Transverse colon (tissue), 4 donors: ENCODE measurements around the gene CALN1. TPM values are rescaled to one million over a fixed set of nuclear protein-coding genes. Genes with fewer than 3 reads are reported as not detected.

ENCODE experiments used
- DNase-seq: peaks from one replicate; pipeline ENCODE4 v3.0.0-alpha.2; 2019
- H3K27ac ChIP-seq, 4 donors: fragments of 200-600 bp; sonication (generic); 2 replicates each; pipeline ENCODE4 v1.5.1; 2016 to 2018; ENCODE audit warnings: inconsistent platforms in 4 of 4
- H3K27me3 ChIP-seq: fragments of 200-600 bp; sonication (generic); 2 replicates; pipeline ENCODE4 v1.5.1; 2017; ENCODE audit warnings: inconsistent platforms
- H3K36me3 ChIP-seq, 4 donors: fragments of 200-600 bp; sonication (generic); 2 replicates each; pipeline ENCODE4 v1.5.1; 2017 to 2019; ENCODE audit warnings: inconsistent platforms in 4 of 4
- H3K4me1 ChIP-seq, 4 donors: fragments of 200-600 bp; sonication (generic); 2 replicates each; pipeline ENCODE4 v1.5.1; 2017 to 2020; ENCODE audit warnings: inconsistent platforms in 4 of 4
- H3K4me3 ChIP-seq, 4 donors: fragments of 200-600 bp; sonication (generic); 1 replicate in 1 of 4; 2 replicates in 3 of 4; pipeline versions ENCODE4 v1.5.1 to v1.6.1; 2017 to 2019; ENCODE audit warnings: inconsistent platforms in 4 of 4
- H3K9me3 ChIP-seq, 2 donors: fragments of 200-600 bp; sonication (generic); 2 replicates each; pipeline ENCODE4 v1.5.1; 2017 to 2019; ENCODE audit warnings: inconsistent platforms in 2 of 2
- CTCF ChIP-seq, 5 experiments: fragments of 200-600 bp in 3 of 5; fragments of 450-650 bp in 2 of 5; sonication (generic) in 3 of 5; IDR thresholded peaks; 1 replicate in 2 of 5; 2 replicates in 3 of 5; pipeline ENCODE4 v1.5.1; 2016 to 2017; ENCODE audit warnings: antibody characterized with exemption in 5 of 5, inconsistent platforms in 3 of 5, mild to moderate bottlenecking in 2 of 5, moderate library complexity in 1 of 5
- EP300 ChIP-seq: sonication (generic); formaldehyde crosslinking; IDR thresholded peaks from one replicate; pipeline ENCODE4 v1.6.1; 2017; ENCODE audit warnings: antibody characterized with exemption, low read depth
- POLR2A ChIP-seq: fragments of 450-650 bp; IDR thresholded peaks from one replicate; pipeline ENCODE4 v1.6.1; 2016; ENCODE audit warnings: antibody characterized with exemption, mild to moderate bottlenecking, moderate library complexity
- POLR2AphosphoS5 ChIP-seq, 3 donors: sonication (generic); formaldehyde crosslinking; IDR thresholded peaks; one replicate each; pipeline ENCODE4 v1.6.1; 2016; ENCODE audit warnings: antibody characterized with exemption in 3 of 3
- WGBS, 2 donors: methylation state at CpG; one replicate each; pipeline ENCODE4 v1.1.5; 2018; ENCODE audit warnings: low coverage in 1 of 2; 5-methylcytosine and 5-hydroxymethylcytosine counted together
- in situ Hi-C, 4 donors: fragments of 200-750 bp; cut with MboI; loops; one replicate each; pipeline versions ENCODE4 v1.15.0 to v1.15.1; 2017; ENCODE audit warnings: low sequenced_read_pairs in 3 of 4, low pct_ligation_motif_present in 1 of 4, low pct_unique_long_range_greater_than_20kb in 1 of 4
- intact Hi-C: fragments of 100-400 bp; cut with DNase I; formaldehyde crosslinking; loops from one replicate; pipeline ENCODE4 v1.15.1; 2023; ENCODE audit warnings: low total_unique reads
- total RNA-seq, 4 donors: library from RNA; depleted of rRNA; stranded (reverse); fragments of >200 nt; gene quantifications; one replicate each; pipeline ENCODE4 v1.1.0, GENCODE V29; 2016

Gene CALN1
- total RNA-seq, 4 donors from 2014 or later, result not detected

- Histone ChIP-seq H3K4me1 (no peaks in the 10 kb centered on the region), H3K36me3 (no peaks in the 10 kb centered on the region), H3K27ac (no peak overlapping the region), H3K9me3 (peaks cover 0 to 6% of the 10 kb centered on the region in 2 donors), H3K27me3 (no peaks in the 10 kb centered on the region), H3K4me3 (no peak overlapping the region)
- intact Hi-C loops (no loop called here), in situ Hi-C loops (no loop called here)
- DNase-seq, result no peak
- 84% methylated on average over 9 of the region's 9 CpGs; no CpG with 5 or more reads in 1 of the 2 donors for WGBS, 2 donors
- TF ChIP-seq POLR2AphosphoS5 (IDR thresholded peaks at IDR 0.05), result no peak
- TF ChIP-seq POLR2A, result no peak
- TF ChIP-seq EP300, result no peak
- no peak for TF ChIP-seq CTCF (IDR thresholded peaks at IDR 0.05)
Observed at GRCh38 chr7:72196176-72196575, 216.0 kb downstream of the CALN1 start.

- H3K4me3 ChIP-seq, result no peak overlapping the region
- intact Hi-C loops, result no loop called here
- in situ Hi-C loops, result no loop called here
- H3K4me1 ChIP-seq, result no peaks in the 10 kb centered on the region
- DNase-seq, result no peak
- H3K9me3 ChIP-seq, result peaks cover 0 to 6% of the 10 kb centered on the region in 2 donors
- H3K36me3 ChIP-seq, result no peaks in the 10 kb centered on the region
- H3K27ac ChIP-seq, result no peak overlapping the region
- no peaks in the 10 kb centered on the region for H3K27me3 ChIP-seq
- 81 to 93% methylated on average over 9 to 10 of the region's 10 CpGs for WGBS, 2 donors
- TF ChIP-seq POLR2A, result no peak
- TF ChIP-seq CTCF (IDR thresholded peaks at IDR 0.05), result no peak
Observed at GRCh38 chr7:72190919-72191318, 221.2 kb downstream of the CALN1 start.

- no peaks in the 10 kb centered on the region for H3K36me3 ChIP-seq
- TF ChIP-seq POLR2AphosphoS5 (IDR thresholded peaks at IDR 0.05) (no peak), EP300 (no peak), POLR2A (no peak), CTCF (IDR thresholded peaks at IDR 0.05) (no peak)
- intact Hi-C loops (no loop called here), in situ Hi-C loops (no loop called here)
- no peaks in the 10 kb centered on the region for H3K4me1 ChIP-seq
- H3K9me3 ChIP-seq, result peaks cover 0 to 6% of the 10 kb centered on the region in 2 donors
- no peak overlapping the region for H3K4me3 ChIP-seq
- WGBS, 2 donors, result 76 to 83% methylated on average over 3 to 8 of the region's 8 CpGs
- H3K27ac ChIP-seq, result no peak overlapping the region
- no peaks in the 10 kb centered on the region for H3K27me3 ChIP-seq
- DNase-seq, result no peak
Observed at GRCh38 chr7:72190146-72190545, 222.0 kb downstream of the CALN1 start.

GRCh38 chr7:72187179-72187578, 225.0 kb downstream of the CALN1 start:
- Histone ChIP-seq H3K4me3 (no peak overlapping the region), H3K4me1 (no peaks in the 10 kb centered on the region), H3K36me3 (no peaks in the 10 kb centered on the region), H3K27ac (no peak overlapping the region), H3K9me3 (no peaks in the 10 kb centered on the region), H3K27me3 (no peaks in the 10 kb centered on the region)
- DNase-seq, result no peak
- intact Hi-C loops, result no loop called here
- in situ Hi-C loops, result no loop called here
- TF ChIP-seq CTCF (IDR thresholded peaks at IDR 0.05) (no peak), POLR2A (no peak), POLR2AphosphoS5 (IDR thresholded peaks at IDR 0.05) (no peak), EP300 (no peak)
- WGBS, 2 donors, result 93% methylated on average over 4 of the region's 4 CpGs; no CpG with 5 or more reads in 1 of the 2 donors
